ENCODE data around the gene COX6B1. TPM values are rescaled to one million over a fixed set of nuclear protein-coding genes. Genes with fewer than 3 reads are reported as not detected.

The COX6B1 gene
- total RNA-seq, 1 donor = 165 TPM

- H3K4me3 ChIP-seq (ENCODE audit: low read depth, low read length) = no peak overlapping the region
- peak; percentile 83 for DNase-seq (ENCODE audit: low read depth)
- TF ChIP-seq, protein P1, sequence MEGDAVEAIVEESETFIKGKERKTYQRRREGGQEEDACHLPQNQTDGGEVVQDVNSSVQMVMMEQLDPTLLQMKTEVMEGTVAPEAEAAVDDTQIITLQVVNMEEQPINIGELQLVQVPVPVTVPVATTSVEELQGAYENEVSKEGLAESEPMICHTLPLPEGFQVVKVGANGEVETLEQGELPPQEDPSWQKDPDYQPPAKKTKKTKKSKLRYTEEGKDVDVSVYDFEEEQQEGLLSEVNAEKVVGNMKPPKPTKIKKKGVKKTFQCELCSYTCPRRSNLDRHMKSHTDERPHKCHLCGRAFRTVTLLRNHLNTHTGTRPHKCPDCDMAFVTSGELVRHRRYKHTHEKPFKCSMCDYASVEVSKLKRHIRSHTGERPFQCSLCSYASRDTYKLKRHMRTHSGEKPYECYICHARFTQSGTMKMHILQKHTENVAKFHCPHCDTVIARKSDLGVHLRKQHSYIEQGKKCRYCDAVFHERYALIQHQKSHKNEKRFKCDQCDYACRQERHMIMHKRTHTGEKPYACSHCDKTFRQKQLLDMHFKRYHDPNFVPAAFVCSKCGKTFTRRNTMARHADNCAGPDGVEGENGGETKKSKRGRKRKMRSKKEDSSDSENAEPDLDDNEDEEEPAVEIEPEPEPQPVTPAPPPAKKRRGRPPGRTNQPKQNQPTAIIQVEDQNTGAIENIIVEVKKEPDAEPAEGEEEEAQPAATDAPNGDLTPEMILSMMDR (IDR thresholded peaks at IDR 0.05; ENCODE audit: insufficient read depth, low read depth, low read length) = peak; percentile 100
Measured at GRCh38 chr19:35693835-35694599, 45.9 kb downstream of the COX6B1 start.

DNA sequence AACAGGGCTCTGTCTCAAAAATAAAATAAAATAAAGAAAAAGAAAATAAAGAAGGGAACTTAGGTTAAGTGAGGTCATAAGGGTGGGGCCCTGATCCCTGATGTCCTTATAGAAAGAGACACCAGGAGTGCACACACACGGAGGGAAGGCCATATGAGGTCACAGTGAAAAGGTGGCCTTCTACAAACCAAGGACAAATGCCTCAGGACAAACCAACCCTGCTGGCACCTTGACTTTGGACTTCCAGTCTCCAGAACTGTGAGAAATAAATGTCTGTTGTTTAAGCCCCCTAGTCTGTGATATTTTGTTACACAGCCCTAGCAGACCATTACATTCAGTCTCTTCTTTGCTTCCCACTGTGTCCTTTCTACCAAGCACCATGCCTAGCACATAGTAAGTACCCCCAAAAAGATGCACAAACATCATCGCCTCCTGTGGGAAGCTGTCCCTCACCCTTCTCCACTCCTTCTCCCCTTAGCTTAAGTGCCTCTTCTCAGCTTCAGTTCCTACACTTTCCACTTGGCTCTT is 47.8 kb downstream of the COX6B1 start:
- no peak overlapping the region for H3K4me3 ChIP-seq (ENCODE audit: low read depth, low read length)
- TF ChIP-seq, protein P1 (IDR thresholded peaks at IDR 0.05; ENCODE audit: insufficient read depth, low read depth, low read length) = no peak
- no peak for DNase-seq (ENCODE audit: low read depth)

GRCh38 chr19:35696835-35697234 is 48.7 kb downstream of the COX6B1 start:
- no peak for DNase-seq (ENCODE audit: low read depth)
- TF ChIP-seq, protein P1 (IDR thresholded peaks at IDR 0.05; ENCODE audit: insufficient read depth, low read depth, low read length) = no peak
- no peak overlapping the region for H3K4me3 ChIP-seq (ENCODE audit: low read depth, low read length)

DNA sequence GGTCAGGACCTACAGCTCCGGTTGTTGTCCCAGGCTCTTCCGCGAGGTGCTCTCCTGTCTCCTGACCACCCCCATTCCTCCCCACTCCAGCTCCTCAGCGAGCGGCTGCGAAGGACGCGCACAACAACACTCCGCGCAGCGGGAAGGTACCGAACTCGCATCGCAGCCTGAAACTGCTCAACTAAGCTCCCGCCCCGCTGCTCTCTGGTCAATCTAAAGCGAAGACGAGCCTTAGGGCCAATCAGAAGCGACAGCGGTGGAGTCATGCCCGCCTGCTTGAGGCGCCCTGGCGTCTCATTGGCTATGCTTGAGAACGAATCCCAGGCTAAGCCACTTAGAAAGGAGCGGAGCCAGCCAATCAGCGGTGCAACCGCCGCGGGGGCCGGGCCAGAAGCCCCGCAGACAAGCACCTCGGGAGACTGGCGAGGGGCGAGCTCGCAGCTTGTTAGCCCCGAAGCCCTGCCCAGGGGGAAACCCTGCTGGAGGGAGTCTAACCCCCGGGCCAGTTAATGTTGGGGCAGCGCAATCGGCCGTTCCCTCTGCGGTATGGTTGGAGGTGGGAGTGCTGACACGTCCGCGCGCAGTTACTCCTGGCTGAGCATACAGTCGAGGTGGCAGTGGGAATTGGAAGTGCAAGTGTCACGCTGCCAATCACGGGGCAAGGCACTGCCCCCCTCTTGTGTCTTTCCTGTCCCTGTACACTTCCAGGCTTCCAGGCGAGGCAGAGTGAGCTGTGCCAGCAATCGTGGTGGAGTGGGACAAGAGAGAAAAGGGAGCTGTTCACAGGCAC is 54.3 kb downstream of the COX6B1 start:
- peak overlapping the region; percentile 74 for H3K4me3 ChIP-seq (ENCODE audit: low read depth, low read length)
- peak; percentile 98 for DNase-seq (ENCODE audit: low read depth)
- TF ChIP-seq, protein P1 (IDR thresholded peaks at IDR 0.05; ENCODE audit: insufficient read depth, low read depth, low read length) = no peak

DNA sequence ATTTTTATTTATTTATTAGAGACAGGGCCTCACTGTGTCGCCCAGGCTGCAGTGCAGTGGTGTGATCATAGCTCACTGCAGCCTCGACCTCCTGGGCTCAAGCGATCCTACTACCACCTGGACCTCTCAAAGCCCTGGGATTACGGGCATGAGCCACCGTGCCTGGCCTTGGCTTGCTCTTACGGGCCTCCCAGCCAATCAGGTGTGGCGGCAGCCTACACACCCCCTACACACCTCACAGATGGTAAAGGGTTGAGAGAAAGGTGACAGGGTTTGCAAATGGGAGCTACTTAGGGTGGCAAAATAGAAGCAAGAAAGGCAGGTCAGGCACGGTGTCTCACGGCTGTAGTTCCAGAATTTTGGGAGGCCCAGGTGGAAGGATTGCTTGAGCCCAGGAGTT is 55.2 kb downstream of the COX6B1 start:
- H3K4me3 ChIP-seq (ENCODE audit: low read depth, low read length) = no peak overlapping the region
- TF ChIP-seq, protein P1 (IDR thresholded peaks at IDR 0.05; ENCODE audit: insufficient read depth, low read depth, low read length) = no peak
- no peak for DNase-seq (ENCODE audit: low read depth)

GRCh38 chr19:35704218-35704617 is 56.1 kb downstream of the COX6B1 start, which contains the start of gene ZBTB32:
TSS of gene ZBTB32 (plus strand) at chr19:35704558. CDS start at chr19:35714627, 10,069 bp downstream.
- H3K4me3 ChIP-seq (ENCODE audit: low read depth, low read length) = no peak within 1 kb of the TSS
- TF ChIP-seq, protein P1 (IDR thresholded peaks at IDR 0.05; ENCODE audit: insufficient read depth, low read depth, low read length) = no peak
- DNase-seq (ENCODE audit: low read depth) = peak; percentile 76

Other genes starting within 250 kb of the COX6B1 start
- gene FFAR2, start 200.1 kb upstream of the COX6B1 start, total RNA-seq = not detected in 2 replicates
- not detected in 2 replicates for gene KRTDAP, start 157.9 kb upstream of the COX6B1 start, total RNA-seq
- 0.97 and 2.2 TPM in 2 replicates for gene DMKN, start 134.7 kb upstream of the COX6B1 start, total RNA-seq
- gene SBSN, start 120.0 kb upstream of the COX6B1 start, total RNA-seq = under 0.01 TPM in 1 of 2 replicates, not detected in the other
- gene GAPDHS, start 114.9 kb upstream of the COX6B1 start, total RNA-seq = not detected in 2 replicates
- gene TMEM147, start 102.7 kb upstream of the COX6B1 start, total RNA-seq = 77.3 and 81.2 TPM in 2 replicates
- gene ATP4A, start 84.7 kb upstream of the COX6B1 start, total RNA-seq = not detected in 2 replicates
- gene PMIS2, start 62.1 kb upstream of the COX6B1 start, total RNA-seq = not detected in 2 replicates
- 6.5 and 6.8 TPM in 2 replicates for gene HAUS5, start 35.6 kb upstream of the COX6B1 start, total RNA-seq
- gene RBM42, start 19.3 kb upstream of the COX6B1 start, total RNA-seq = 41.0 and 54.1 TPM in 2 replicates
- under 0.01 and 0.86 TPM in 2 replicates for gene ETV2, start 6.6 kb upstream of the COX6B1 start, total RNA-seq
- gene UPK1A, start 18.2 kb downstream of the COX6B1 start, total RNA-seq = not detected in 2 replicates
- gene ZBTB32, start 56.2 kb downstream of the COX6B1 start, total RNA-seq = not detected in 2 replicates
- gene KMT2B, start 69.7 kb downstream of the COX6B1 start, total RNA-seq = 5.6 and 7.4 TPM in 2 replicates
- gene IGFLR1, start 94.1 kb downstream of the COX6B1 start, total RNA-seq = 0.43 and 0.64 TPM in 2 replicates
- 4.7 and 5.8 TPM in 2 replicates for gene U2AF1L4, start 97.1 kb downstream of the COX6B1 start, total RNA-seq
- 14.7 and 18.7 TPM in 2 replicates for gene PSENEN, start 97.3 kb downstream of the COX6B1 start, total RNA-seq
- gene LIN37, start 100.3 kb downstream of the COX6B1 start, total RNA-seq = 13.8 and 14.2 TPM in 2 replicates
- 20.7 and 44.8 TPM in 2 replicates for gene HSPB6, start 108.7 kb downstream of the COX6B1 start, total RNA-seq
- 8.7 and 9.5 TPM in 2 replicates for gene PROSER3, start 109.9 kb downstream of the COX6B1 start, total RNA-seq
- 1.7 and 2.3 TPM in 2 replicates for gene ARHGAP33, start 127.2 kb downstream of the COX6B1 start, total RNA-seq
- not detected in 2 replicates for gene PRODH2, start 164.5 kb downstream of the COX6B1 start, total RNA-seq
- not detected in 2 replicates for gene NPHS1, start 204.2 kb downstream of the COX6B1 start, total RNA-seq
- gene KIRREL2, start 208.6 kb downstream of the COX6B1 start, total RNA-seq = under 0.01 TPM in 1 of 2 replicates, not detected in the other
- gene APLP1, start 220.3 kb downstream of the COX6B1 start, total RNA-seq = 3.5 and 4.2 TPM in 2 replicates